ENCODE measurements around the gene MINDY4. TPM values are rescaled to one million over a fixed set of nuclear protein-coding genes. Genes with fewer than 3 reads are reported as not detected.

Gene MINDY4
- total RNA-seq, 1 experiment from 2014 or later: 3.0 TPM

GRCh38 chr7:30924624-30925023 lies 153.4 kb downstream of the MINDY4 start:
- H3K4me1 ChIP-seq (ENCODE audit: insufficient read depth, low read length): peaks cover 22% of the 10 kb centered on the region
- H3K79me2 ChIP-seq (ENCODE audit: low read length): no peaks in the 10 kb centered on the region
- H3K9me3 ChIP-seq (ENCODE audit: low read length): no peaks in the 10 kb centered on the region
- no peaks in the 10 kb centered on the region for H3K36me3 ChIP-seq (ENCODE audit: low read depth, low read length)
- no peaks in the 10 kb centered on the region for H4K20me1 ChIP-seq (ENCODE audit: low read length)
- H3K27ac ChIP-seq (ENCODE audit: low read length): no peak overlapping the region
- H3K4me3 ChIP-seq (ENCODE audit: low read length): no peak overlapping the region
- CTCF ChIA-PET: no interaction called here
- no peaks in the 10 kb centered on the region for H3K9me2 ChIP-seq (replicated peaks; ENCODE audit: low read length)
- BruUV-seq (replicated peaks): no TSS peak
- no peak overlapping the region for H2AFZ ChIP-seq (ENCODE audit: low read length)
- H3F3A ChIP-seq (ENCODE audit: low read length, unreplicated experiment): no peaks in the 10 kb centered on the region
- H3K4me2 ChIP-seq (ENCODE audit: low read length): no peak overlapping the region
- intact Hi-C loops (cut with micrococcal nuclease): no loop called here
- POLR2A ChIA-PET (ENCODE audit: unreplicated experiment): no interaction called here
- no peak overlapping the region for H3K9ac ChIP-seq (ENCODE audit: low read length)
- no peaks in the 10 kb centered on the region for H3K27me3 ChIP-seq (ENCODE audit: low read length)
- ATAC-seq (no peak), DNase-seq (no peak)
- TF ChIP-seq EZH2 (IDR thresholded peaks at IDR 0.05; ENCODE audit: low read length, unreplicated experiment) (no peak), EZH2phosphoT487 (IDR thresholded peaks at IDR 0.05; ENCODE audit: borderline replicate concordance, low read length) (no peak), CTCF (conservative IDR thresholded peaks at IDR 0.05; ENCODE audit: low read depth, low read length) (no peak)

- Histone ChIP-seq H4K20me1 (ENCODE audit: low read length) (no peaks in the 10 kb centered on the region), H2AFZ (ENCODE audit: low read length) (no peak overlapping the region), H3F3A (ENCODE audit: low read length, unreplicated experiment) (no peaks in the 10 kb centered on the region), H3K4me3 (ENCODE audit: low read length) (no peak overlapping the region), H3K27ac (ENCODE audit: low read length) (no peak overlapping the region), H3K9ac (ENCODE audit: low read length) (no peak overlapping the region), H3K9me3 (ENCODE audit: low read length) (no peaks in the 10 kb centered on the region), H3K27me3 (ENCODE audit: low read length) (no peaks in the 10 kb centered on the region), H3K9me2 (replicated peaks; ENCODE audit: low read length) (no peaks in the 10 kb centered on the region), H3K4me1 (ENCODE audit: insufficient read depth, low read length) (peaks cover 18% of the 10 kb centered on the region), H3K4me2 (ENCODE audit: low read length) (no peak overlapping the region), H3K79me2 (ENCODE audit: low read length) (no peaks in the 10 kb centered on the region), H3K36me3 (ENCODE audit: low read depth, low read length) (no peaks in the 10 kb centered on the region)
- intact Hi-C loops (cut with micrococcal nuclease): no loop called here
- DNase-seq: no peak
- TF ChIP-seq EZH2 (IDR thresholded peaks at IDR 0.05; ENCODE audit: low read length, unreplicated experiment): no peak
- TF ChIP-seq EZH2phosphoT487 (IDR thresholded peaks at IDR 0.05; ENCODE audit: borderline replicate concordance, low read length): no peak
- TF ChIP-seq CTCF (conservative IDR thresholded peaks at IDR 0.05; ENCODE audit: low read depth, low read length): no peak
- BruUV-seq (replicated peaks): no TSS peak
- no peak for ATAC-seq
- ChIA-PET CTCF (no interaction called here), POLR2A (ENCODE audit: unreplicated experiment) (no interaction called here)
Measured at GRCh38 chr7:30925117-30925516, 153.9 kb downstream of the MINDY4 start.

- H3K9me2 ChIP-seq (replicated peaks; ENCODE audit: low read length): no peaks in the 10 kb centered on the region
- H3K27ac ChIP-seq (ENCODE audit: low read length): no peak overlapping the region
- no peaks in the 10 kb centered on the region for H3K27me3 ChIP-seq (ENCODE audit: low read length)
- no TSS peak for BruUV-seq (replicated peaks)
- no peaks in the 10 kb centered on the region for H3K9me3 ChIP-seq (ENCODE audit: low read length)
- ATAC-seq (no peak), DNase-seq (no peak)
- H4K20me1 ChIP-seq (ENCODE audit: low read length): no peaks in the 10 kb centered on the region
- H3K4me1 ChIP-seq (ENCODE audit: insufficient read depth, low read length): peaks cover 10% of the 10 kb centered on the region
- TF ChIP-seq CTCF (conservative IDR thresholded peaks at IDR 0.05; ENCODE audit: low read depth, low read length) (no peak), EZH2phosphoT487 (IDR thresholded peaks at IDR 0.05; ENCODE audit: borderline replicate concordance, low read length) (no peak), EZH2 (IDR thresholded peaks at IDR 0.05; ENCODE audit: low read length, unreplicated experiment) (no peak)
- no peaks in the 10 kb centered on the region for H3K79me2 ChIP-seq (ENCODE audit: low read length)
- POLR2A ChIA-PET (ENCODE audit: unreplicated experiment): no interaction called here
- H3K36me3 ChIP-seq (ENCODE audit: low read depth, low read length): no peaks in the 10 kb centered on the region
- CTCF ChIA-PET: no interaction called here
- H3K9ac ChIP-seq (ENCODE audit: low read length): no peak overlapping the region
- H3F3A ChIP-seq (ENCODE audit: low read length, unreplicated experiment): no peaks in the 10 kb centered on the region
- H3K4me2 ChIP-seq (ENCODE audit: low read length): no peak overlapping the region
- intact Hi-C loops (cut with micrococcal nuclease): no loop called here
- H2AFZ ChIP-seq (ENCODE audit: low read length): no peak overlapping the region
- H3K4me3 ChIP-seq (ENCODE audit: low read length): no peak overlapping the region
Measured at GRCh38 chr7:30925913-30926312, 154.7 kb downstream of the MINDY4 start.

All from PC-3 (cell line).